Measurements from ENCODE around the gene NCOA3.

Gene NCOA3

DNA sequence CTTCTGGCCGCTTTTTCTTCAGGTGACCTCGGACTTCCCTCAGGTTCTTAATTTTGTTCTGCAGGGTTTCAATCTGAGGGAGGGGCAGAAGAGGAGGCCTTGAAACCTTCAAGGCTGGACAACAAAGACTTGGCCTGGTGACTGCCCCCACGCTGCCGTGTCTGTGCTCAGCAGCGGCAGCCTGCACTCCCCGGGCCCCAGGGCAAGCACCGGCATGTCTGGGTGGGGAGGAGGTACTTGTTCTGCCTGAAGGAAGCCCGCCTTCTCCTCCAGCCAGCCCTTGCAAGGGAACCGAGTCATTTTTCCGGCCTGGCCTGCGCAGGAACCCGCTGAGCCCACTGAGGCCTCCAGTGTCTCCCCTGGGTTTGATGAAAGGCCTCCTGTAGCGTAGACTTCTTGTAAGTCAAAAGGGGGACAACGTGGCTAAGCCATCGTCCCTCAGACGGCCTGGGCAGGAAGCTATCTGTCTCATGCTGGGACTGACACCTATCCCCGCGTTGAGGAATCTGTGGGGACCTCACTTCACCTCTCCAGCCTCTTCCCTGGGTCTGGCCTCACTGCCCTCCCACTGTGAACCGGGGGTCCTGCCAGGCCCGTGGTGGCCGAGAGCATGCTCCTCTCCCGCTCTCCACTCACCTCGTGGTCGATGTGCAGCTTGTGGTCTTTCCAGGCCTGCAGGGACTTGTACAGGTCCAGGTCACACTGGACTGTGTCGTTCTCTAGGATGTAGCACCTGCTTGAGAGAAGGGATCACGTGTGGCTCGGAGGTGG lies 163.7 kb downstream of the NCOA3 start:
- no peak for DNase-seq (ENCODE audit: low spot score)

DNA sequence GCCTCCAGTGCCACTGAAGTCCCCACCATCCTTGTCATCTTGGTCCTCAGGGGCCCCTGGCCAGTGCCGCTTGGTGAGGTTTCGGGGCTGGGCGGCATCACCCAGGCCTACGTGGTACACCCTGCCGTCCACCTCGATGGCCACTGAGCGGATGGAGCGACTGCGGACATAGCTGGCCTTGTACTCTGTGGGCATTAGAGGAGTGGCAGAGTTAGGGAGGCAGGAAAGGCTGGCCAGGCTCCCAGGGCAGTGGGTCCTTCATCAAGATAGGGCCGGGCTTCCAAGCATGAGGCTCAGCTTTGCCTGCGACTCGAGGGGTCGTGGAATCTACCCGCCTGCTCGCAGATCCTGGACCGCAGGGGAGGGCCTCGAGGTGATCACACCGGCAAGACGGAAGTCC lies 164.6 kb downstream of the NCOA3 start:
- DNase-seq (ENCODE audit: low spot score) = no peak

DNA sequence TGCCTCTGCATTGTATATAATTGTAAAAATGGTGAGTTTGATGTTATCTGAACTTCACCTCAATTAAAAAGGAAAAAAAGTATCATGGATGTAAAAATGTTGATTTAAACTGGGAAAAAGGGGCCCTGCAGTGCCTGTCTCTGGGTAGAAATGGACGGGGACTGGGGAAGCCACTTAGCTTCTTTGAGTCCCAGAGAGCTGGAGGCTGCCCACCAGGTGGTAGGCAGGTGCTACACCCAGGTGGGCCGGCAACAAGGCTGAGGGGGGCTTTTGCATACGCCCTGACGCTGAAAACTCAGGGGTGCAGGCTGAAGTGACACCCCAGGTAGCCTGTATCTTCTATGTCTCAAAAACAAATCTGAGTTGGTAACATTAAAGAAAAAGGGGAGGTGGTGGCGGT lies 165.4 kb downstream of the NCOA3 start:
- DNase-seq (ENCODE audit: low spot score) = no peak

DNA sequence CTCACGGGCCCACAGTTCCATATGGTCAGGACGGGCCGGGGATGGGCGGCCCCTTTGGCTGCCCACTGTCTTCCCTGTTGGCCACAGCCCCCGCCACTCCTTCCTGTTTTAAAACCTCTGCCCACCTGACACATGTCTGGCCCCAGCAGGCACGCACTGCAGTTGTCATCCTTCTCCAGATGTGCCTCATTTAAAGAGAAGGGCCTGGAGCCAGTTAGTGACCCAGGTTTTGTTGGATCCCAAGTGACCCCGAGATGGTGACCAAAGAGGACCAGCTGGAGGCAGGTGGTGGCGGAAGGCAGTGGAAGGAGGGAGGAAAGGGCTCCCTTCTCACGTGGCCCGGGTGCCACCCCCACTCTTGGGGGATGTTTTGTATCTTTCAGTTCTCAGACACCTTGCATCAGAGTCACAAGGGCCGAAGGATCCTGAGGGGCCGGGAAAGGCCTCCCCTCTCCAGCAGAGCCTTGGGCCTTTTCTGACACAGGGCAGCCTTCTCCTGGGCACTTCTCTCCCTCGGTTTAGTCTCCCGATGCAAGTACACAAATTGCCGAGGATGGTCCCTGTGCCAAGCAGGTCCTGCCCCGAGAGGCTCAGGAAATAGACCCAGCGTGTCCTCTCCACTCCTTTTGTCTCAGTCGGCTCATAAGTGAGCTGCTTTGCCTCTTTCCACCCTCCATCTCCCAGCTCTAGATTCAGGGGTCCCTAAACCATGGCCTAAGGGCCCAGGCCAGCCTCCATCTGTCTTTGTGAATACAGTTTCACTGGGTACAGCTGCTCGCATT lies 166.0 kb downstream of the NCOA3 start:
- no peak for DNase-seq (ENCODE audit: low spot score)

DNA sequence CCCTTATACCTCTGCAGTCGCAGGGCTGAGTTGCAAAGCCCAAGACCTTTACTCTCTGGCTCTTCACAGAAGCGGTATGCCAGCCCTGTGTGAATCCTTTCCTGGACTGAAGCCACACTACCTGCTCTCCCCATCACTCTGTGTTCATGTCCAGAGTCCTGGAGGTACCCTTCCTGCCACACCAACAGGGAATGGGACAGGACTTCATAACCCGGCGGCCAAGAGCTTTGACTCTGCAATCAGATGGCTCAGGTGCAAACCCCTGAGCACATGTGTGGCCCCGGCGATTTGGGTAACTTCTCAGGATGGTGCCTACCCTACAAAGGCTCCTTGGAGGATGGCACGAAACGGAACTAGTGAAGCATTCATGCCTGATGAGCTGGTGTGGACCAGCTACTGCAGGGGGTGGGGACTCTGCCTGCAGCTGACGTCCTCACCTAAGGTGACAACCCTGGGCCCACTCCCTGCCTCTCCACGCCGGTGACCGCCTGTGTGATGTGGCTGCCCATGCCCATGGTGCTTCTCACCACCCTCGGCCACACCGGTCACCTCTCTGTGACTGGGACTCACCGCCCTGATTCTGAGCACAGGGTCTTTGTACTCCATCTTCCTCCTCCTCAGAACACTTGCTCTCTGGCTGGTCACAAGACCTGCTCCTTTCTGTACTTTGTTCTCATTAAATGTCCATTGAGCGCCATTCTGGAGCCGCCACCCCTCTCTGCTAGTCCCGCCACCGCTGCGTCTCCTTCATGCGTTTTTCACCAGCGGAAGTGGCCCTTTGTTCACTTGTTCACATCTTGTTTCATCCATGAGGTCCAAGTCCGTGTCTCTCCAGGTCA lies 166.8 kb downstream of the NCOA3 start:
- no peak for DNase-seq (ENCODE audit: low spot score)

DNA sequence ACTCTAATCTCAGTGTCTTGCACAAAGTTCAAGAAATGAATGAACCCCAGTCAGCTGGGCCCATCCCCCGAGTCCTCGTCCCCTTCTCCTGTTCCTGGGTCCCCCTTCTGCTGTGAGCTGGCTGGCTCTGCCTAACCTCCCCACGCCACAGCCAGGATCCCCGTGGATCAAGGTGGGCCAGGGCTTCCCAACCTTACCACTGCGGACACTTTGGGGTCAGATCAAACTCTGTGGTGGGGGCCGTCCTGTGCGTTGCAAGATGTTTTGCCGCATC lies 167.4 kb downstream of the NCOA3 start:
- DNase-seq (ENCODE audit: low spot score) = no peak

DNA sequence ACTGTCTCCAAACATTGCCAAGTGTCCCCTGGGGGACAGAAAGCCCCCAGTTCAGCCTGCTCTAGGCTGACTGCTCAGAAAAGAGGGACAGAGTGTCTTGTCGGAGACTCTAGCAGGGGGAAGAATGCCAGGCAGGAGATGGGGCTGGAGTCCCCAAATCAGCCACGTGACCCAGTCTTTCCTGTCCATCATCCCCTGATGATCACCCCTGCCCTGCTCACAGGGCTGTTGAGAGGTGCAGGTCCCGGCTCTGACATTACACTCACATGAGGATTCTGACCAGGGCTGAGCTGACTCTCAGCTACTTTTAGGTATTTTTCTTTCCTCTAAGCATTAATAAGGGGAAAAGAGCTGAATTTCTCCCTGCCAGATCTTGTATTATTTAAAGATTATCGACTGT lies 167.8 kb downstream of the NCOA3 start:
- DNase-seq (ENCODE audit: low spot score) = no peak

DNA sequence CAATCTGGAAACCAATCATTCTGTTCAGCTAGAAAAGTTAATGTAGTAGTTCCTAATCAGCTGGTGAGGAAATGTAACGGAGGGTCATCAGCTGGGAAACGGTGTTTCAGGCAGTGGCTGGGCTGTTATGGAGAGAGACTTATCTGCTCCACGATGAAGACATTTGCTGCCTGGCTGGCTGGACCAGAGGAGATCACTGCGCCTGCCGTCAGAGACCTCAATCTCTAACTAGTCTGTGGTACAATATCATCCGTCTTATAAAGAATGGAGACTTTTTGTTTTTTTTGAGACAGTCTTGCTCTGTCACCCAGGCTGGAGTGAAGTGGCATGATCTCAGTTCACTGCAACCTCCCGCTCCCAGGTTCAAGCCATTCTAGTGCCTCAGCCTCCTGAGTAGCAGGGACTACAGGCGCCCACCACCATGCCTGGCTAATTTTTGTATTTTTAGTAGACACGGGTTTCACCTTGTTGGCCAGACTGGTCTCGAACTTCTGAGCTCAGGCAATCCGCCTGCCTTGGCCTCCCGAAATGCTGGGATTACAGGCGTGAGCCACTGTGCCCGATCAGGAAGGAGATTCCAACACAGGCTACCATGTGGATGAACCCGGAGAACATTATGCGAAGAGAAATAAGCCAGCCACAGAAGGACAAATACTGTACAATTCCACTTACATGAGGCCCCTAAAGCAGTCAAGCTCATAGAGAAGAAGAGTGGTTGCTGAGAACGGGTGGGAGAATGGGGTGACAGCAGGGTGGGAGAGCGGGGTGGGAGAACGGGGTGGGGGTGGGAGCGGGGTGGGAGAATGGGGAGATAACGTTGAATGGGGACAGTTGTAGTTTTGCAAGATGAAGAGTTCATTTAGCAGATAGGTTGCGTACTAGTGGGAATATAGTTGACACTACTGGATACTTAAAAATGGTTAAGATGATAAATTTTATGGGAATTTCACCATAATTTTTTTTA lies 168.5 kb downstream of the NCOA3 start:
- no peak for DNase-seq (ENCODE audit: low spot score)

DNA sequence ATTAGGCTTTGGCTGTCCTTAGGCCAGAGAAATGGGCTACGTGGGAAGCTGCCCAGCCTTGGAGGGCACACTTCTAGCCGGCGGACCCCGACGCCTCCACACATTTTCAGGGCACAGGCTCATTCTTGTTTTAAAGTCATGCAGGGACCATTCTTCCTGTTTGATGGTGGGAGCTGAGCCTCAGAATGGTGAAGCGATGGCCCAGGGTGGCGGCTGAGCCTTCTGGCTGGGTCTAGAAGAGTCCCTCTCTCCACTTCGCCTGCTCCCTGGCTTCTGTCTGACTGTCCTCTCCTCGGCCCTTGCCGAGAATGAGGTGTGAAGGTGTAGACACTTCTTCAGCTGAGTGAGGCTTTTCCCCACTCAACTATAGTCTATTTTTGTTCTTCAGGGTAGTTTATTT lies 169.2 kb downstream of the NCOA3 start:
- no peak for DNase-seq (ENCODE audit: low spot score)

DNA sequence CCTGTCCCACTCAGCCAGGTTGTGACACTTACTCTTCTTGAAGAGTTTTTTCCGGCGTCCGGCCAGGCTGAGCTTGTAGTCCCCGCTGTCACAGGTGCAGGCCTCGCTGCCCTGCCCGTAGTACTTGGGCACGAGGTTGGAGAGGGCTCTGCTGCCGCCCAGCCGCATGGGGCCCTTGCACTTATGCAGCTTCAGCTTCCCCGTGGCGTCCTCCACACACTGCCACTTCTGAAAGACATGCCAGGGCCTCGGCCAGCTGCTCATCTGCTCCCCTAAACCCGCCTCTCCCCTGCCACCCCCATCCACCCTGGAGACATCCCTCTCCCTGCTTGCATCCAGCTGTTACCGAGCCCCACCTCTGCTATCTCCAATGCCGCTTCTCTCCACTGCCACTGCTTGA lies 170.5 kb downstream of the NCOA3 start:
- DNase-seq (ENCODE audit: low spot score) = no peak

DNA sequence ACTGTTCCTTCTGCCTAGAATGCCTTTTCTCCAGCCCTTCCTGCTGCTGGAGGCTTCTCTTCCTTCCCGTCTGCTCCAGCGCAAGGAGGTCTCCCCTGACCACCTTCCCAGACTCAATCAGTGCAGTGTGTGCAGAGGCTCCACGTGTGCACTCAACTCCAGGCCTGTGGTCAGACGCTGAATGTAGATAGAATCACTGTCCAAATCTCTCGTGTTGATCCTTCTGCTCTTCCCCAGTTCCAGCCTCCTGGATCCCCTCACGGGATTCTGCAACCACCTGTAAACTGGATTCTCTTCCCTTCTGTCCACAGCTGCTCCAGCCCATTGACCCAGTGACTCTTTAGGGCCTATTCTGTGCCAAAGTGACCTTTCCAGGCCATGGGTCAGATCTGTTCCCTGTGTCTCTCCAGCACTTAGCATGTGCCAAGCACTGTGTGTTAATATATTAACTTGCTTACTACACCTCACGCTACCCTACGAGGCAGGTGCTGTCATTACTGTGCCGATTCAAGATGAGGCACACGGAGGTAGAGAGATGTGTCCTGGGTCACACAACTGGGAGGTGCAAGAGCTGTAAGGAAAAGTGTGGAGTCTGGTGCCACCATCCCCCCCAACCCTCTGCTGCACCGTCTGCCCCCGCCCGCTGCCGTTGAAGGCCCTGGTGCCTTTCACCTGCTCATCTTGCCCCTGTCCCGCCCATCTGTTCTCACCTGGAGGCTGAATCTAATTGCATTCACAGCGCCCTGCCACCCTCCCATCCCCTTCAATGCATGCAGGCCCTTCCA lies 171.4 kb downstream of the NCOA3 start:
- no peak for DNase-seq (ENCODE audit: low spot score)

DNA sequence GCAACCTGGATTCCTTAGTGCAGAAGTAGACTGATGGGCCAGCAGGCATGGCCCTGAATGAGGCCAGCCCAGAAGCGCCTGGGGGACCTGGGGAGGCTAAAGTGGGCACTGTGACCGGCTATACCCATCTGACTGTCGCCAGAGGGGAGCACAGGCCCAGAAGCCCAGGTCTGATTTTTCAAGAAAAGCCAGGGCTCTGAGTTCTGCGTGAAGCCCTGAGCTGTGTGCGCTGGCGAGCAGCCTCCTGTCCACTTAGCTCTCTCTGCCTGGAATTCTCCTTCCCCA lies 171.9 kb downstream of the NCOA3 start:
- no peak for DNase-seq (ENCODE audit: low spot score)

DNA sequence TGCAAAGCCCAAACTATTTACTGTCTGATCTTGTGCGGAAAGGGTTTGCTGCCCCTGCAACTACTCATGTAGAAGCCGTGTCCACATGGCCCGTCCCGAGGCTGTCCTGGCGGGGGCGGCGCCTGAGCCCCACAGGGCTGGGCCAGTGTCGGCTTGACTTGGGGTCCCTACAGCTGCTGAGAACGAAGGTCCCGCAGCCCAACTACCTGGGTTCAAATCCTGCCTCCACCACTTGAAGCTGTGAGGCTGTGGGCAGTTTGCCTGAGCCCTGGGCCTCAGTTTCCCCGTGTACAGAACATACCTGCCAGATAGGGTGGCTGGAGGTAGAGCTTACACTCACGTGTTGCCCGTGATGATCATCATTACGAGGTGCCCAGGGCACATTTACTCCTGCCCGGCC lies 172.5 kb downstream of the NCOA3 start:
- no peak for DNase-seq (ENCODE audit: low spot score)

DNA sequence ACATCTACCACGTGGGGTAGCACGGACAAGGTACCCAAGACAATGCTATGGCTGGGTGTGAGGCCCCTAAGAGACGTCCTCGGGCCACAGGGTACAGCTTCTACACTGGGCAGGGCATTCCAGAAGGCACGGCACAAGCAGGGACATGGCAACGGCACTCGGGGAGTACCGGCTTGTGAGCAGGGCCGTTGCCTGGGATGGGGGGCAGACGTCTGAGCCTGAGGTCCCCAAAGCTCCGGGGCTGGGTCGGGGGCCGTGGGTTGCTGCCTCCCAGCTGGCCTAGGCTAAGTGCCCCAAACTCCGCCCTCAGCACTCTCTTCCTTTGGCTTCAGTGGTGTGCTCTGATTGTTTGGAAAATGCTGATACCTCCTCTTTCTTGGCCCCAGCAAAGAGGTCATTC lies 173.0 kb downstream of the NCOA3 start:
- no peak for DNase-seq (ENCODE audit: low spot score)

DNA sequence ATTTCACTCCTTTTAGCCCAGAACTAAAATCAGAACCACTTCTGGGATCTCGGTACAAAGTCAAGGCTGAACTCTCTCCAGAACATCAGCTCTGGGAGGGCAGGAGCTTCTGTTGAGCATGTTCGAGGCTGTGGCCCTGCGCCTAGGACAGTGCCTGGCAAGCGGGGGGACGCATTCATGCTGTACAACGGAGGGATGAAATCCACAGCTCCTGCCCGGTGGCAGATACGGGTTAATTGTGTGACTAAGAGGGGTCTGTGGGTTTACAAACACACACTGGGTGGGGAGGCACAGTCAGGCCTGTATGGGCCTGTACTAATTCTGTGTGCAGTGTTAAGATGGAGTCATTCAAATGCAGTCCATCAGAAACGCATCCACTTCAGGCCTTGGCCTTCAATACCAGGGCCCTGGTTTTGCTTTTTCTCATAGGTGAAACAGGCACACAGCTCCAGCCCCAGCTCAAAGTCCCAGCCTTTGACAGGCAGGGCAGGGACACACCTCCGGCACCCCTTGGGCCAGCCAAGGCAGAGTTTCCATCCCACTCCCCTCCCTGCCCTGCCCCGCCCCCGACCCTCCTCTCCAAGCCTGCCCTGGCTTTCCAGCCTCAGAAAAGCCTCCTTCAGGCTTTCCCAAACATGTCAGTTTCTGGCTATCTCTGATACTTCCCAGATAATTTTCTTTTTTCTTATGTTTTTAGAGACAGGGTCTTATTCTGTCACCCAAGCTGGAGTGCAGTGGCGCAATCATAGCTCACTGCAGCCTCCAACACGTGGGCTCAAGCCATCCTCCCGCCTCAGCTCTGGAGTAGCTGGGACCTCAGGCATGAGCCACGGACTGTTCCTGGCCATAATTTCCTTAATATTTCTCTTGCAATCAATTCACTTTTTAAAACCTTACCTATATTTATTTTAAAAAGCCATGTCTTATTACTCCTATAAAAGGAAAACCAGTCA lies 173.8 kb downstream of the NCOA3 start:
- no peak for DNase-seq (ENCODE audit: low spot score)

DNA sequence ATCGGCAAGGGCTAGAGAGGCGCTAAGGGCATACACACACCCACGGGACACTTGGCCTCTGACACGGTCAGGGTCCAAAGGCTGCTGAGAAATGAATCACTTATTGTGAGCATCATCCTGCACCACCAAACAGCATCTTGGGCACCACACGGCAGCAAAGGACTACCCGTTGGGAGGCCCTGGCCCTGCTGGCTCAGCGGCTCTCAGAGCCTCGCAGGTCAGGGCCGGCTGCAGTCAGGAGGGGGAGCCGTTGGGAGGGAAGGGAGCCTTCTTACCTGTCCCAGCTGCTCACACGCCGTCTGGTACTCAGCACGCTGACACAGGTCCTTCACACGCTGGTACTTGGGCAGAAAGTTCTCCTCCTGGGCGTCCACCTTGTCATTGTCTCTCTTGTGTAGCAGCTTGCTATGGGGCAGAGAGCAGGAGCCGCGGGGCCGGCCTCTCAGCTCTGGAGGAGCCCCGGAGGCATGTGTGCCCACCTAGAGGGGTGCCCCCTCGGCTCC lies 174.6 kb downstream of the NCOA3 start:
- no peak for DNase-seq (ENCODE audit: low spot score)

DNA sequence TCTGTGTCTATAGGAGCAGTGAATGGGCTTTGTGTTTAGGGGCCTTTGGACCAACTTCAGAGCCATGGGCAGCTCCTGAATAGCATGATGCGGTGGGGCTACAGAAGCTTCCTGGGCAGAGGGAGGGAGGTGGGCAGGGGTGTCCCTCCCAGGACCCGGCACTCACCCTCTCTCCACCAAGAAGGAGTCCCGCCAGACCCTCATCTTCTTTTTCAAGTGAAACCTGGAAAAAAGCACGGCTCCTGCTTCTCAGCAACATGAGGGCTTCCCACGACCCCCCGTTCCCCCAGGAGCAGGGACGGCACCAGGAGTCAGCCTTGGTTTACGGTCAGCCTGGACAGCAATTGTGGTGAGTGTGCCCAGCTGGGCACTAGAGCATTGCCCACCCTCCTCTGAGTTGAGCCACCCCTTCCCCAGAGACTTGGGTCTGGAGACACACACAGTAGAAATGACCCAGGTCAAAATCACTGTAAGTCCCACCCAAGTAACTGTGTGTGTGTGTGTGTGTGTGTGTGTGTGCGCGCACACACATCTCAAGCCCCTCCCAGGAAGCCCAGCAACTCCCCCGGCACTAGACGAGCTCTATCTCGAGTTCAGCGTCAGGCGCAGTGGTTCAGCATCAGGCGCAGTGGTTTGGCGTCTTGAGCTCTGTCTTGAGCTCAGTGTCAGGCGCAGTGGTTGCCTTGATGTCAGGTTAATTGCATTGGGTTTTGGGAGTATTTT lies 175.4 kb downstream of the NCOA3 start:
- no peak for DNase-seq (ENCODE audit: low spot score)

DNA sequence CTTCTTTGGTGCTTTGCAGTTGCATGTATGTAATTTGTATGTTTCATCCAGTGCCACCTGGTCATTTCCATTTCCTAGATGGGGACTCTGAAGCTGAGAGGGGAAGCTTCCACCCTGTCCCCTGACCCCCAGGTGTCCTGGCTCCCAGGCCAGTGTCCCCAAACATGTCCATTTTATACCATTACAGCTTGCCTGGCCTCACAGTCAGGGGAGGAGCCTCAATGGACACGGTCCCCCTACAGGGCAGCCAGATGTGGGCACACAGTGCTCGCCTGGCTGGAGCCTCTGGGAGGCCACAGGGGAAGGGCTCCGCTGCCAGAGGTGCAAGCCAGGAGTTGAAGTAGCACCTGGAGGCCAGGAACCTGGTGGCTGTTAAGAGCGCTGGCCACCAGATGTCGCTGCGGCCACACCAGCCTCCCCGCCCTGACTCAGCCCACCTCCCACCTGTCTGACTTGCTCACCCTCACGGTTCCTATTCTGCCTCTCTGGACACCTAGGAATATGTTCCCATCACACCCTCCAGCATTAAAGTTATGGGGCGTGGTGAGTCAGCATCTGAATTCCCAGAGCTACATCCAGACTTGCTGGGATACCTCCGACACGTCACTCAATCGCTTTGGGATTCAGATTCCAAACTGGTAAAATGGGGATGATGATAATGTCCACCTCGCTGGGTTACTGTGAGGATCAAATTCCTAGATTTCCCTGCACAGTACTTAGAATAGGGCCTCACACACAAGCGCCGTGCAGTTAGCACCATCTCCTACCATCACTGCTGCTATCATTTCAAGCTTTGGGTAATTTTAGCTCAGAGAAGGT lies 176.2 kb downstream of the NCOA3 start:
- DNase-seq (ENCODE audit: low spot score) = no peak

All from pons (tissue), 1 donor.